Activated CD4-positive, alpha-beta T cell treated with anti-CD3 and anti-CD28 coated beads, Interleukin-2, amount 10 ng/mL, durations not matched to agents 24 days and 14 days (primary cell): Measurements from ENCODE around the gene TRIM36. TPM values are rescaled to one million over a fixed set of nuclear protein-coding genes. Genes with fewer than 3 reads are reported as not detected.

Experiments
- DNase-seq: peaks from one replicate; pipeline ENCODE4 v3.0.0; 2022
- H3K27ac Mint-ChIP-seq: one replicate; pipeline ENCODE4 v1.8.0; 2022; ENCODE audit warnings: mild to moderate bottlenecking, mixed read lengths
- H3K27me3 Mint-ChIP-seq: one replicate; pipeline ENCODE4 v1.8.0; 2022; ENCODE audit warnings: mixed read lengths
- H3K36me3 Mint-ChIP-seq: one replicate; pipeline ENCODE4 v1.8.0; 2022; ENCODE audit warnings: low read depth, mild to moderate bottlenecking, mixed read lengths
- H3K4me1 Mint-ChIP-seq: one replicate; pipeline ENCODE4 v1.8.0; 2021; ENCODE audit warnings: mixed read lengths
- H3K4me3 Mint-ChIP-seq: one replicate; pipeline ENCODE4 v1.8.0; 2022; ENCODE audit warnings: mild to moderate bottlenecking, moderate library complexity, mixed read lengths
- H3K9me3 Mint-ChIP-seq: one replicate; pipeline ENCODE4 v1.8.0; 2021; ENCODE audit warnings: mixed read lengths
- intact Hi-C: fragments of 100-400 bp; cut with micrococcal nuclease; formaldehyde crosslinking; loops from one replicate; pipeline ENCODE4 v1.15.1; 2023
- total RNA-seq: library from RNA; stranded (reverse); gene quantifications from 2 replicates; pipeline ENCODE4 v1.2.3, GENCODE V29; 2022

The TRIM36 gene
- total RNA-seq, 1 donor from 2014 or later = 0.12 TPM

GRCh38 chr5:115136294-115136693, 33.4 kb downstream of the TRIM36 start:
- Mint-ChIP-seq H3K36me3 (no peaks in the 10 kb centered on the region), H3K4me3 (no peak overlapping the region), H3K9me3 (no peaks in the 10 kb centered on the region), H3K27ac (no peak overlapping the region), H3K4me1 (no peaks in the 10 kb centered on the region), H3K27me3 (peaks cover 30% of the 10 kb centered on the region)
- intact Hi-C loops = no loop called here
- no peak for DNase-seq

GRCh38 chr5:115132465-115132864, 37.2 kb downstream of the TRIM36 start:
- Mint-ChIP-seq H3K27ac (no peak overlapping the region), H3K9me3 (no peaks in the 10 kb centered on the region), H3K4me1 (no peaks in the 10 kb centered on the region), H3K36me3 (no peaks in the 10 kb centered on the region), H3K27me3 (peaks cover 24% of the 10 kb centered on the region), H3K4me3 (no peak overlapping the region)
- intact Hi-C loops = no loop called here
- DNase-seq = no peak

- no peaks in the 10 kb centered on the region for H3K9me3 Mint-ChIP-seq
- no peaks in the 10 kb centered on the region for H3K36me3 Mint-ChIP-seq
- intact Hi-C loops = no loop called here
- no peak for DNase-seq
- H3K4me1 Mint-ChIP-seq = no peaks in the 10 kb centered on the region
- no peak overlapping the region for H3K4me3 Mint-ChIP-seq
- no peak overlapping the region for H3K27ac Mint-ChIP-seq
- H3K27me3 Mint-ChIP-seq = no peaks in the 10 kb centered on the region
Measured at GRCh38 chr5:115126303-115126702, 43.4 kb downstream of the TRIM36 start.

GRCh38 chr5:115124741-115125140, 45.0 kb downstream of the TRIM36 start:
- Mint-ChIP-seq H3K4me3 (no peak overlapping the region), H3K27me3 (no peaks in the 10 kb centered on the region), H3K9me3 (no peaks in the 10 kb centered on the region), H3K4me1 (no peaks in the 10 kb centered on the region), H3K36me3 (no peaks in the 10 kb centered on the region), H3K27ac (no peak overlapping the region)
- intact Hi-C loops = no loop called here
- no peak for DNase-seq

GRCh38 chr5:115116001-115116400, 53.7 kb downstream of the TRIM36 start:
- H3K27ac Mint-ChIP-seq = no peak overlapping the region
- no peaks in the 10 kb centered on the region for H3K4me1 Mint-ChIP-seq
- intact Hi-C loops = no loop called here
- peaks cover 3% of the 10 kb centered on the region for H3K9me3 Mint-ChIP-seq
- no peaks in the 10 kb centered on the region for H3K36me3 Mint-ChIP-seq
- DNase-seq = no peak
- H3K27me3 Mint-ChIP-seq = peaks cover 9% of the 10 kb centered on the region
- no peak overlapping the region for H3K4me3 Mint-ChIP-seq

GRCh38 chr5:115109840-115110239, 59.9 kb downstream of the TRIM36 start:
- H3K27ac Mint-ChIP-seq = no peak overlapping the region
- H3K36me3 Mint-ChIP-seq = no peaks in the 10 kb centered on the region
- no peak overlapping the region for H3K4me3 Mint-ChIP-seq
- H3K9me3 Mint-ChIP-seq = no peaks in the 10 kb centered on the region
- intact Hi-C loops = no loop called here
- no peaks in the 10 kb centered on the region for H3K4me1 Mint-ChIP-seq
- peaks cover 22% of the 10 kb centered on the region for H3K27me3 Mint-ChIP-seq
- DNase-seq = no peak

GRCh38 chr5:115109356-115109755, 60.4 kb downstream of the TRIM36 start:
- DNase-seq = no peak
- no peaks in the 10 kb centered on the region for H3K9me3 Mint-ChIP-seq
- no peaks in the 10 kb centered on the region for H3K4me1 Mint-ChIP-seq
- no peak overlapping the region for H3K27ac Mint-ChIP-seq
- H3K27me3 Mint-ChIP-seq = peaks cover 22% of the 10 kb centered on the region
- no peaks in the 10 kb centered on the region for H3K36me3 Mint-ChIP-seq
- intact Hi-C loops = no loop called here
- H3K4me3 Mint-ChIP-seq = no peak overlapping the region

- intact Hi-C loops = no loop called here
- Mint-ChIP-seq H3K27ac (no peak overlapping the region), H3K27me3 (peaks cover 16% of the 10 kb centered on the region), H3K36me3 (no peaks in the 10 kb centered on the region), H3K4me3 (no peak overlapping the region), H3K9me3 (no peaks in the 10 kb centered on the region), H3K4me1 (peaks cover 2% of the 10 kb centered on the region)
- DNase-seq = no peak
Measured at GRCh38 chr5:115100319-115100955, 69.3 kb downstream of the TRIM36 start.

- DNase-seq = peak; percentile 75
- H3K9me3 Mint-ChIP-seq = no peaks in the 10 kb centered on the region
- no peaks in the 10 kb centered on the region for H3K36me3 Mint-ChIP-seq
- H3K27me3 Mint-ChIP-seq = peaks cover 23% of the 10 kb centered on the region
- H3K4me3 Mint-ChIP-seq = no peak overlapping the region
- peaks cover 2% of the 10 kb centered on the region for H3K4me1 Mint-ChIP-seq
- no peak overlapping the region for H3K27ac Mint-ChIP-seq
- intact Hi-C loops = loop anchor here (1.0 to 5.0 kb wide), 2 partner anchors 148 to 474 kb away; no protein-coding TSS in a partner anchor
Measured at GRCh38 chr5:115098041-115098702, 71.5 kb downstream of the TRIM36 start.

- Mint-ChIP-seq H3K36me3 (no peaks in the 10 kb centered on the region), H3K4me1 (peaks cover 2% of the 10 kb centered on the region), H3K9me3 (no peaks in the 10 kb centered on the region), H3K4me3 (no peak overlapping the region), H3K27ac (no peak overlapping the region), H3K27me3 (peaks cover 20% of the 10 kb centered on the region)
- DNase-seq = no peak
- intact Hi-C loops = loop anchor here (5.0 kb wide), 1 partner anchor 475 kb away; no protein-coding TSS in a partner anchor
Measured at GRCh38 chr5:115097236-115097635, 72.5 kb downstream of the TRIM36 start.

GRCh38 chr5:115096034-115096769, 73.5 kb downstream of the TRIM36 start:
- Mint-ChIP-seq H3K27me3 (peaks cover 25% of the 10 kb centered on the region), H3K9me3 (no peaks in the 10 kb centered on the region), H3K4me1 (peaks cover 2% of the 10 kb centered on the region), H3K27ac (no peak overlapping the region), H3K36me3 (no peaks in the 10 kb centered on the region), H3K4me3 (no peak overlapping the region)
- intact Hi-C loops = loop anchor here (5.0 kb wide), 1 partner anchor 476 kb away; no protein-coding TSS in a partner anchor
- no peak for DNase-seq

- no peak for DNase-seq
- Mint-ChIP-seq H3K9me3 (no peaks in the 10 kb centered on the region), H3K27ac (no peak overlapping the region), H3K4me3 (no peak overlapping the region), H3K27me3 (peaks cover 11% of the 10 kb centered on the region), H3K36me3 (no peaks in the 10 kb centered on the region), H3K4me1 (no peaks in the 10 kb centered on the region)
- intact Hi-C loops = no loop called here
Measured at GRCh38 chr5:115087951-115088350, 81.8 kb downstream of the TRIM36 start.

- peaks cover 8% of the 10 kb centered on the region for H3K27me3 Mint-ChIP-seq
- no peaks in the 10 kb centered on the region for H3K9me3 Mint-ChIP-seq
- intact Hi-C loops = no loop called here
- no peak for DNase-seq
- no peak overlapping the region for H3K27ac Mint-ChIP-seq
- no peak overlapping the region for H3K4me3 Mint-ChIP-seq
- H3K4me1 Mint-ChIP-seq = no peaks in the 10 kb centered on the region
- H3K36me3 Mint-ChIP-seq = no peaks in the 10 kb centered on the region
Measured at GRCh38 chr5:115086473-115086872, 83.2 kb downstream of the TRIM36 start.

GRCh38 chr5:115084246-115084793, 85.4 kb downstream of the TRIM36 start:
- intact Hi-C loops = no loop called here
- Mint-ChIP-seq H3K27ac (no peak overlapping the region), H3K27me3 (peaks cover 5% of the 10 kb centered on the region), H3K4me3 (no peak overlapping the region), H3K36me3 (no peaks in the 10 kb centered on the region), H3K9me3 (no peaks in the 10 kb centered on the region), H3K4me1 (no peaks in the 10 kb centered on the region)
- DNase-seq = no peak
